Measurements from ENCODE around the gene APOB. TPM values are rescaled to one million over a fixed set of nuclear protein-coding genes. Genes with fewer than 3 reads are reported as not detected.
A peak's percentile ranks its signal among the peaks of the same experiment; 100 is the strongest.

The APOB gene
- total and polyA plus RNA-seq, 2 of the 13 experiments (the other 11 are each of a cell fraction or from before 2014, with no cell fraction given): 1,569 to 2,515 TPM

DNA sequence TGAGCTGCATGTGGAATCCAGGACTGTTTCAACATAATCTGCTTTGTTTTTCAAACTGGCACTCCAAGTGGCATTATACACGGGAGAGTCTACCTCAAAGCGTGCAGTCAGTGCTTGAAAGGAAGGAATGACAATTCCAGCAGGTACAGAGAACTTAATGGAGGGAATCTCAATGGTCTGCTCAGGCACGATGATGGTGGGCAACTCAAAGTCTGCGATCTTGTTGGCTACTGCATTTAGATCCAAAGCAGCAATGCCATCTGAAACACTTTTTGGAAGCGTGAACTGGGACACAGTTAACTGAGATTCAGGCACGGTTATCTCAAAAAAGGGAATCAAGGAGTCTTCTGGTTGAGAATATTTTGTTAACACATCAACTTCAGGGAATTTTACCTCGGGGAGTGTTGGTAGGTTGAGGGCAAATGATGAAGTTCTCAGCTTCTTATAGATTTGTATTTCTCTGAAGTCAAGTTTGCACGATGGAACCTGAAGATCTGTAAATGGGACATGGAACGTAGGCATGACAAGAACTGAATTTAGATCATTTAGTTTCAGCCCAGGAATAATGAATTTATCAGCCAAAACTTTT, 38.7 kb downstream of the APOB start (continued):
- no peak for TF ChIP-seq RCOR2 (CRISPR knock-in tag; IDR thresholded peaks at IDR 0.05)
- TF ChIP-seq ZNF430 (CRISPR knock-in tag; IDR thresholded peaks at IDR 0.05): peak; percentile 26; the same call in 1 of the 2 replicates
- peak; percentile 88; the same call in 1 of the 2 replicates for TF ChIP-seq RORA (CRISPR knock-in tag; IDR thresholded peaks at IDR 0.05)
- peak; percentile 44; the same call in 1 of the 2 replicates for TF ChIP-seq NR2F2 (IDR thresholded peaks at IDR 0.05; ENCODE audit: borderline replicate concordance, low read depth)
- TF ChIP-seq ATF1 (CRISPR knock-in tag; IDR thresholded peaks at IDR 0.05): no peak
- TF ChIP-seq ZSCAN12 (CRISPR knock-in tag; IDR thresholded peaks at IDR 0.05): no peak
- TF ChIP-seq ZNF672 (CRISPR knock-in tag; IDR thresholded peaks at IDR 0.05): no peak
- TF ChIP-seq IRF2 (CRISPR knock-in tag; IDR thresholded peaks at IDR 0.05): no peak
- TF ChIP-seq CREM (IDR thresholded peaks at IDR 0.05): no peak
- no peak for TF ChIP-seq CREM (CRISPR knock-in tag; IDR thresholded peaks at IDR 0.05)
- TF ChIP-seq, protein P1, sequence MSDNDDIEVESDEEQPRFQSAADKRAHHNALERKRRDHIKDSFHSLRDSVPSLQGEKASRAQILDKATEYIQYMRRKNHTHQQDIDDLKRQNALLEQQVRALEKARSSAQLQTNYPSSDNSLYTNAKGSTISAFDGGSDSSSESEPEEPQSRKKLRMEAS (IDR thresholded peaks at IDR 0.05): peak; percentile 48; the same call in 1 of the 2 replicates
- TF ChIP-seq DNMT3B (CRISPR knock-in tag; conservative IDR thresholded peaks at IDR 0.05): no peak
- TF ChIP-seq SRSF1 (optimal IDR thresholded peaks at IDR 0.05; ENCODE audit: low read depth, low read length): no peak
- peak; percentile 61; the same call in 1 of the 2 replicates for TF ChIP-seq ZZZ3 (CRISPR knock-in tag; IDR thresholded peaks at IDR 0.05; ENCODE audit: borderline replicate concordance)
- no peak for TF ChIP-seq NR1H2 (CRISPR knock-in tag; IDR thresholded peaks at IDR 0.05; ENCODE audit: borderline replicate concordance, low read depth)
- TF ChIP-seq, protein P2, sequence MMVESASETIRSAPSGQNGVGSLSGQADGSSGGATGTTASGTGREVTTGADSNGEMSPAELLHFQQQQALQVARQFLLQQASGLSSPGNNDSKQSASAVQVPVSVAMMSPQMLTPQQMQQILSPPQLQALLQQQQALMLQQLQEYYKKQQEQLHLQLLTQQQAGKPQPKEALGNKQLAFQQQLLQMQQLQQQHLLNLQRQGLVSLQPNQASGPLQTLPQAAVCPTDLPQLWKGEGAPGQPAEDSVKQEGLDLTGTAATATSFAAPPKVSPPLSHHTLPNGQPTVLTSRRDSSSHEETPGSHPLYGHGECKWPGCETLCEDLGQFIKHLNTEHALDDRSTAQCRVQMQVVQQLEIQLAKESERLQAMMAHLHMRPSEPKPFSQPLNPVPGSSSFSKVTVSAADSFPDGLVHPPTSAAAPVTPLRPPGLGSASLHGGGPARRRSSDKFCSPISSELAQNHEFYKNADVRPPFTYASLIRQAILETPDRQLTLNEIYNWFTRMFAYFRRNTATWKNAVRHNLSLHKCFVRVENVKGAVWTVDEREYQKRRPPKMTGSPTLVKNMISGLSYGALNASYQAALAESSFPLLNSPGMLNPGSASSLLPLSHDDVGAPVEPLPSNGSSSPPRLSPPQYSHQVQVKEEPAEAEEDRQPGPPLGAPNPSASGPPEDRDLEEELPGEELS (CRISPR knock-in tag; IDR thresholded peaks at IDR 0.05): no peak
- TF ChIP-seq IKZF4 (CRISPR knock-in tag; IDR thresholded peaks at IDR 0.05; ENCODE audit: borderline replicate concordance, low read depth, not compliant biosample characterization): no peak
- TF ChIP-seq REL (CRISPR knock-in tag; conservative IDR thresholded peaks at IDR 0.05): 0 out of 2 replicates have a peak, but pooled peaks have one; percentile 51
- no peak for TF ChIP-seq ZNF768 (CRISPR knock-in tag; IDR thresholded peaks at IDR 0.05)
- no peak; the same call in 1 of the 2 replicates for TF ChIP-seq ZNF777 (CRISPR knock-in tag; IDR thresholded peaks at IDR 0.05)
- no peak for TF ChIP-seq GZF1 (CRISPR knock-in tag; IDR thresholded peaks at IDR 0.05)
- peak; percentile 81; the same call in 1 of the 2 replicates for TF ChIP-seq ZNF780A (CRISPR knock-in tag; IDR thresholded peaks at IDR 0.05)

All from HepG2 (cell line).